Endothelial cell of umbilical vein (primary cell): ENCODE results near the gene PRKD1.

Experiments used
- CTCF ChIP-seq, 2 donors: IDR thresholded peaks; 1 replicate in 1 of 2; 2 replicates in 1 of 2; pipeline ENCODE4 v1.5.1; 2011; ENCODE audit warnings: low read length in 2 of 2, mild to moderate bottlenecking in 2 of 2, moderate library complexity in 2 of 2, control low read depth in 1 of 2, inconsistent platforms in 1 of 2, low read depth in 1 of 2; ENCODE audit not compliant: insufficient read depth in 1 of 2; ENCODE audit errors: extremely low read depth in 1 of 2
- JUN ChIP-seq: IDR thresholded peaks from 2 replicates; pipeline ENCODE4 v1.6.1; 2011; ENCODE audit warnings: borderline replicate concordance, low read depth; ENCODE audit not compliant: insufficient read length, insufficient read depth
- POLR2A ChIP-seq: IDR thresholded peaks from 2 replicates; pipeline ENCODE4 v1.6.1; 2012; ENCODE audit warnings: low read depth, mild to moderate bottlenecking, control low read depth, low read length

GRCh38 chr14:29865299-29865698 lies 62.3 kb downstream of the PRKD1 start:
- TF ChIP-seq JUN, result no peak
- TF ChIP-seq POLR2A, result no peak
- no peak for TF ChIP-seq CTCF (IDR thresholded peaks at IDR 0.05; ENCODE audit: extremely low read depth in 1 of 2, insufficient read depth in 1 of 2, low read depth in 1 of 2, low read length in 2 of 2)
